ENCODE measurements around the gene GHR.

The GHR gene

DNA sequence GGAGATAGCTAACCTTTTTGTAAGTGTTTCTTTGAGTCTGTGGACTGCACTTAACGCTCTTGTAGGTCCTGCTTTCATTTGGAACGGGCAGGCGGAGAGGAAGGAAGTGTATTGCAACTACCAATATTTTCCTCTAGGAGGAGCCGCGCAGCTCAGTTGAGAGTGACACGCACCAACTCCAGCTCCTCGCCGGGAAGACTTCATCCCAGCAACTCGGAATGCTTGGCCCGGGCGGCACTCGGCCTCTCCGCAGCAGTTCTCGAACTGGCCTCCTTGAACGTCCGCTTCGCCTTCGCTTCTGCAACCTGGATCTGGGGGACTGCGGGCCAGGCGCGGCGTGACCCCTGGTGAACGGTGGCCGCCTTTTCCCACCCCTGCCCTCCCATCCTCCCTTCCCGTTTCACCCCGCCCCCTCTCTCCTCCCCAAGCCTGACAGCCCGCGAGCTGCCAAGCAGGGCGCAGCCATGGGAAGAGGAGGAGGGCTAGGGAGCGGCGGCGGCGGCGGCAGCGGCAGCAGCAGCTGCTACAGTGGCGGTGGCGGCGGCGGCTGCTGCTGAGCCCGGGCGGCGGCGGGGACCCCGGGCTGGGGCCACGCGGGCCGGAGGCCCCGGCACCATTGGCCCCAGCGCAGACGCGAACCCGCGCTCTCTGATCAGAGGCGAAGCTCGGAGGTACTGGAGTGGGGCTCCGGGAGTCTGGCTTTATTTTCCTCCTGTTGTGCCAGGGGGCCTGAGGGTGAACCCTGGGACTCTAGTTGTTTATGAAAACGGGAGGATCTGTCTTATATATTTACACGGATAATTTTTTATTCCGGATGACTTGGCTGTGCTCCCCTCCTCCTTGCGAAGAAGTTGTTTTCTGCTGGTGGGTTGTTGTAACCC is at the start of gene GHR:
Gene GHR (plus strand): TSS at position 155 of the 881 bp plus-strand sequence. CDS start 142,436 bp downstream, outside the sequence.
- TF ChIP-seq, protein P1, sequence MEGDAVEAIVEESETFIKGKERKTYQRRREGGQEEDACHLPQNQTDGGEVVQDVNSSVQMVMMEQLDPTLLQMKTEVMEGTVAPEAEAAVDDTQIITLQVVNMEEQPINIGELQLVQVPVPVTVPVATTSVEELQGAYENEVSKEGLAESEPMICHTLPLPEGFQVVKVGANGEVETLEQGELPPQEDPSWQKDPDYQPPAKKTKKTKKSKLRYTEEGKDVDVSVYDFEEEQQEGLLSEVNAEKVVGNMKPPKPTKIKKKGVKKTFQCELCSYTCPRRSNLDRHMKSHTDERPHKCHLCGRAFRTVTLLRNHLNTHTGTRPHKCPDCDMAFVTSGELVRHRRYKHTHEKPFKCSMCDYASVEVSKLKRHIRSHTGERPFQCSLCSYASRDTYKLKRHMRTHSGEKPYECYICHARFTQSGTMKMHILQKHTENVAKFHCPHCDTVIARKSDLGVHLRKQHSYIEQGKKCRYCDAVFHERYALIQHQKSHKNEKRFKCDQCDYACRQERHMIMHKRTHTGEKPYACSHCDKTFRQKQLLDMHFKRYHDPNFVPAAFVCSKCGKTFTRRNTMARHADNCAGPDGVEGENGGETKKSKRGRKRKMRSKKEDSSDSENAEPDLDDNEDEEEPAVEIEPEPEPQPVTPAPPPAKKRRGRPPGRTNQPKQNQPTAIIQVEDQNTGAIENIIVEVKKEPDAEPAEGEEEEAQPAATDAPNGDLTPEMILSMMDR (IDR thresholded peaks at IDR 0.05), result peak; percentile 82
- no peak for TF ChIP-seq ZFX (IDR thresholded peaks at IDR 0.05; ENCODE audit: borderline replicate concordance)
- H3K27ac ChIP-seq, result peak within 1 kb of the TSS; percentile 79

DNA sequence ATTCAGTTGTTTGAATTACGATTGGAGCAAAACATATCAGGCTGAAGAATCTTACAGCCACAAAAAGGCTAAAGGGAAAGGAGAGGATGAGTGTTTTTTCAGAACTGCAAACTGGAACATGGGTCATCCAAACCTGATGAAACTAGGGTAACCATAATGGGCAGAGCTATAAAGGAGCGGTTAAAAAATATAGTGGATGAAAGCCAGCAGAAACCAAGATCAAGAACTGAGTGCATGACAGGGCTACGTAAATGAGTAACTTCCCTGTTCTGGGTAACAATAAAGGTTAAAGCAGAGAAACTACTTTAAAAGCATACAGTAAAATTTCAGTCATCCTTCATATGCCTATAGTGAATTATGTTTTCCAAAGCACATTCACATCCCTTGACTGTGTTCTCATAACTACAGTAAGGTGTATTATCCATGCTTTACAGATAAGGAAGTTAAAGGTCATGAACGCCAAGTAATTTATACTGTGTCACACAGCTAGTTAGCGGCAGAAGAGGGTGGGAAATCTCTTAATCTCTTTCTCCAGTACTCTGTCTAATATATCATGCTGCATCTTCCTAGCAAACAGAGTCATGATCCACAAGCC is 48.5 kb upstream of the GHR start:
- no peak overlapping the region for H3K27ac ChIP-seq
- TF ChIP-seq ZFX (IDR thresholded peaks at IDR 0.05; ENCODE audit: borderline replicate concordance), result no peak
- TF ChIP-seq, protein P1 (IDR thresholded peaks at IDR 0.05), result no peak

DNA sequence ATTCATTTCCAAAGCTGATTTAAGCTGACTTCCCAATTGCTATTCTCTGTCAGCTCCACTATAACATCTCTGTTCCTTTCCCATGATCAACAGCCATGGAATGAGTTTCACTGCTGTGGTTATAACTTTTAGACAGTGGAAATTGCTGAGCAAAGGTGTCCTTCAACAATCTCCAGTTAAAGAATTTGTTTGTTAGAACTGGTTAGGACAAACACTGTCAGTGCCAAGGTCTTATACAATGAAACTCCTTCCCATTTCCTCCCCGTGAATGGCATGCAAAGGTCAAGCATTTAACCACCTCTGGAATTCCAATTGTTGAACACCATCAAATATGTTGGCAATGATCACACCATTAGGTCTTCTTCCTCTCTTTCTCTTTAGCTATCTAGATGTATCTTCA is 45.7 kb upstream of the GHR start:
- TF ChIP-seq ZFX (IDR thresholded peaks at IDR 0.05; ENCODE audit: borderline replicate concordance), result no peak
- TF ChIP-seq, protein P1 (IDR thresholded peaks at IDR 0.05), result no peak
- H3K27ac ChIP-seq, result no peak overlapping the region

DNA sequence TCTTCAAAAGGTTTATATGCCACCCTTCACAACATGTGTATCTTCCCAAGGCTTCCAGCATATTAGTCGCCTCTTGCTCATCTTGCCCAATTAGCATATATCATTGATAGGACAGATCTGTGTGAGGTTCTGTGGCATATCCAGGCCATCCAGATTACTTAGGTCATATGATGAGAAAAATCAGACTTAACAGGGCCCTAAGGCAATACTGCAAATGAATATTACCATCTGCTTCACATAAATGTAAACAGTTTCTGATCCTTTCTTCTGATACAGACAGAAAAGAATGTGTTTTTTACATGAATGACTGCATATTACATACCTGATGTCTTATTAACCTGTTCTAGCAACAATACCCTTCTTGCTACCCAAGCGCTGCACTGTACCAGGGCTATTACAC is 41.3 kb upstream of the GHR start:
- H3K27ac ChIP-seq, result no peak overlapping the region
- TF ChIP-seq ZFX (IDR thresholded peaks at IDR 0.05; ENCODE audit: borderline replicate concordance), result no peak
- TF ChIP-seq, protein P1 (IDR thresholded peaks at IDR 0.05), result no peak

DNA sequence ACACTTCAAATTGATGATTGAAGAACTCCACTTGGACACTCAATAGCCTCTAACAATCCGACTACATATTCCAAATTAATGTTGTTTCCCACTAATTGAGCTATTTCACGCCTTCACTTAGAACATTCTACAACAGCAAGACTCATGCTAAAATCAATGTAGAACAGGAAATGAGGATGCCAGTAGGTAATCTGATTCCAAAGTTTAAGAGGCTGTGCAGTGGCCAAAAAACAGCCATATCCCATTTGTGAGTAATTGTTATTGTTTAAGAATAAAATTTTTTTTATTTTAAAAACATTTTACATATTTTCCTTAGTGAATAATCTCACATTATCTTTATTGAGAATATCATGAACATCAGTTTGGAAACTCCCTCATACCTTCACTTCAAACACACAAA is 35.7 kb upstream of the GHR start:
- TF ChIP-seq, protein P1 (IDR thresholded peaks at IDR 0.05), result no peak
- TF ChIP-seq ZFX (IDR thresholded peaks at IDR 0.05; ENCODE audit: borderline replicate concordance), result no peak
- H3K27ac ChIP-seq, result no peak overlapping the region

DNA sequence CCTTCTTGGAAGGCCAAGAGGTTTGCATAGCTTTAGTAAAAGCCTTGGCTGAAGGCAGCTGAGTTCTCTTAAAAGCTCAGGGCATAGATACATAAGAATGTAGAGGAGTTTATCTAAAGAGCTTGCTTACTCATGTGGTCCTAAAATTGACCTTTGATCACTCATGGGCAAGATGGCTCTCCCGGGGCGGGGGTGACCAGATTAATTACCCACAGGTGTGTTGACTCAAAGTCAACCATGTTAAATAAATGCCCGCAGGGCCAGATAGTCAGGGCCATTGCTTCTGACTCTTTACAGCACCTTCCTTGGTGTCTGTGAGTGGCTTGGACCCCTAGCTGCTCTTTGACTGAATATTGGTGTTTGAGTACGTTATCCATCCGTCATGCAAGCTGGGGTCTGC is 33.1 kb upstream of the GHR start:
- H3K27ac ChIP-seq, result no peak overlapping the region
- TF ChIP-seq ZFX (IDR thresholded peaks at IDR 0.05; ENCODE audit: borderline replicate concordance), result no peak
- TF ChIP-seq, protein P1 (IDR thresholded peaks at IDR 0.05), result no peak

DNA sequence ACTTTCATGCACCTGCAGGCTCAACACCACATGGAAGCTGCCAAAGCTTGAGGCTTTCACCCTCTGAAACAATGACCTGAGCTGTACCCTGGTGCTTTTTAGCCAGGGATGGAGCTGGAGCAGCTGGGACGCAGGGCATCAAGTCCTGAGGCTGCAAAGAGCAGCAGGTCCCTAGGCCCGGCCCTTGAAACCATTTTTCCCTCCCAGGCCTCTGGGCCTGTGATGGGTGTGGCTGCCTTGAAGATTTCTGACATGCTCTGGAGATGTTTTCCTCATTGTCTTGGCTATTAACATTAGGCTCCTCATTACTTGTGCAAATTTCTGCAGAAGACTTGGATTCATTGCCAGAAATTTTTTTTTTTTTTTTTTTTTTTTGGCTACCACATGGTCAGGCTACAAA is 30.3 kb upstream of the GHR start:
- H3K27ac ChIP-seq, result no peak overlapping the region
- no peak for TF ChIP-seq ZFX (IDR thresholded peaks at IDR 0.05; ENCODE audit: borderline replicate concordance)
- TF ChIP-seq, protein P1 (IDR thresholded peaks at IDR 0.05), result no peak
